Measurements from ENCODE around the gene UCKL1.
A peak's percentile ranks its signal among the peaks of the same experiment; 100 is the strongest.

The UCKL1 gene

GRCh38 chr20:63957004-63957689 is 931 bp upstream of the UCKL1 start:
- DNase-seq (ENCODE audit: low read depth) = peak; percentile 69
- peak overlapping the region; percentile 57 for H3K4me3 ChIP-seq (ENCODE audit: low read length)
- peak; percentile 15 for TF ChIP-seq CTCF (IDR thresholded peaks at IDR 0.05; ENCODE audit: insufficient read depth, low read depth, low read length, missing control alignments)

- no peak for DNase-seq (ENCODE audit: low read depth)
- TF ChIP-seq CTCF (IDR thresholded peaks at IDR 0.05; ENCODE audit: insufficient read depth, low read depth, low read length, missing control alignments) = no peak
- peak overlapping the region; percentile 57 for H3K4me3 ChIP-seq (ENCODE audit: low read length)
Observed at GRCh38 chr20:63956664-63957003, 418 bp upstream of the UCKL1 start.

- TF ChIP-seq CTCF (IDR thresholded peaks at IDR 0.05; ENCODE audit: insufficient read depth, low read depth, low read length, missing control alignments) = no peak
- DNase-seq (ENCODE audit: low read depth) = peak; percentile 28
Observed at GRCh38 chr20:63955281-63955826, 862 bp downstream of the UCKL1 start.

GRCh38 chr20:63953764-63954429 is 2.3 kb downstream of the UCKL1 start:
- H3K4me3 ChIP-seq (ENCODE audit: low read length) = no peak overlapping the region

More at GRCh38 chr20:63955281-63955826, 862 bp downstream of the UCKL1 start:
- H3K4me3 ChIP-seq (ENCODE audit: low read length) = peak overlapping the region; percentile 74

GRCh38 chr20:63952769-63953168 is 3.4 kb downstream of the UCKL1 start:
- no peak for DNase-seq (ENCODE audit: low read depth)
- TF ChIP-seq CTCF (IDR thresholded peaks at IDR 0.05; ENCODE audit: insufficient read depth, low read depth, low read length, missing control alignments) = no peak
- H3K4me3 ChIP-seq (ENCODE audit: low read length) = no peak overlapping the region

More at GRCh38 chr20:63953764-63954429, 2.3 kb downstream of the UCKL1 start:
- TF ChIP-seq CTCF (IDR thresholded peaks at IDR 0.05; ENCODE audit: insufficient read depth, low read depth, low read length, missing control alignments) = no peak
- DNase-seq (ENCODE audit: low read depth) = no peak

DNA sequence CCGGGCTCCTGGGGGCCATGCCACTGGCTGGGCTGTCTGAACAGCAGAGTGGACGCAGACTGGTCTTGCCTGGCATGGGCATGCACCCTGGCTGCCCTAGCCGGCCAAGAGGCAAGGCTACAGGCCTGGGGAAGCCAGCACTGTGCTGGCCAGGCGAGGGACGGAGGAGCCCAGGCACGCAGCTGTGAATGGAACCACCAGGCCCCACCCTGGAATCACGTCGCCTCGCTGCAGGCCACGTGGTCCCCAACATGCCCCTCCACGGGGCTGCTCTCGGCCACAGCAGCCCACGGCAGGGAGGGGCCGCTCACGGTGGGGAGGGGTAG is 4.0 kb downstream of the UCKL1 start:
- no peak for TF ChIP-seq CTCF (IDR thresholded peaks at IDR 0.05; ENCODE audit: insufficient read depth, low read depth, low read length, missing control alignments)
- no peak for DNase-seq (ENCODE audit: low read depth)
- no peak overlapping the region for H3K4me3 ChIP-seq (ENCODE audit: low read length)

Measured in epithelial cell of esophagus (primary cell).